AG04450 (cell line): ENCODE data around the gene KHDC4. TPM values are rescaled to one million over a fixed set of nuclear protein-coding genes. Genes with fewer than 3 reads are reported as not detected.

Experiments used
- CTCF ChIA-PET: fragments of 300-600, 350-600 bp; formaldehyde crosslinking; extraction: SDS; loops from one replicate; lab custom pipeline; 2022; ENCODE audit warnings: antibody characterized with exemption, inconsistent platforms; lab: Charles Lee
- POLR2A ChIA-PET: fragments of 350-600 bp; formaldehyde crosslinking; extraction: SDS; loops from one replicate; lab custom pipeline; 2021; ENCODE audit warnings: antibody characterized with exemption, inconsistent platforms; lab: Yijun Ruan, JAX
- DNase-seq: peaks from one replicate; pipeline ENCODE4 v3.0.0-alpha.2; 2011; ENCODE audit warnings: low read depth, low spot score
- H3K27ac ChIP-seq: one replicate; pipeline ENCODE4 v1.5.1; 2012; ENCODE audit warnings: low read depth, low read length, control low read depth
- H3K27me3 ChIP-seq: one replicate; pipeline ENCODE4 v1.6.0; 2012; ENCODE audit warnings: low read length; ENCODE audit not compliant: control insufficient read depth, insufficient read depth
- H3K4me3 ChIP-seq: 2 replicates; pipeline ENCODE4 v1.5.1; 2011; ENCODE audit warnings: mild to moderate bottlenecking, low read depth, low read length, control low read depth
- H3K9me3 ChIP-seq: 2 replicates; pipeline ENCODE4 v1.5.1; 2012; ENCODE audit warnings: low read length; ENCODE audit not compliant: control insufficient read depth, insufficient read depth
- CTCF ChIP-seq: IDR thresholded peaks from 2 replicates; pipeline ENCODE4 v1.5.1; 2011; ENCODE audit warnings: low read depth, low read length, control low read depth, inconsistent platforms
- polyA plus RNA-seq: library from polyadenylated mRNA; depleted of rRNA; stranded (reverse); fragments of >200 nt; gene quantifications from 2 replicates; pipeline ENCODE4 v1.2.3, GENCODE V29; 2011

Gene KHDC4
- polyA plus RNA-seq, 1 experiment: 39.0 TPM

DNA sequence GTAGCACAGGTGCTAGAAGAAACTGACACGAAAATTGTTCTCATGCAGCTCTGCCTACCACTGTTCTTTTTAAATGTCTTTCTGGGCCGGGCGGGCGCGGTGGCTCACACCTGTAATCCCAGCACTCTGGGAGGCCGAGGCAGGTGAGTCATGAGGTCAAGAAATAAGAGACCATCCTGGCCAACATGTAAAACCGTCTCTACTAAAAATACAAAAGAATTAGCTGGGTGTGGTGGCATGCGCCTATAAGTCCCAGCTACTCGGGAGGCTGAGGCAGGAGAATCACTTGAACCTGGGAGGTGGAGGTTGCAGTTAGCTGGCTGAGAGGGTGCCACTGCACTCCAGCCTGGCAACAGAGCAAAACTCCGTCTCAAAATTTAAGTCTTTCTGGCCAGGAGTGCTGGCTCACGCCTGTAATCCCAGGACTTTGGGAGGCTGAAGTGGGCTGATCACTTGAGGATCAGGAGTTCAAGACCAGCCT is 22.1 kb downstream of the KHDC4 start:
- no peak overlapping the region for H3K4me3 ChIP-seq
- H3K27ac ChIP-seq: peak overlapping the region; percentile 39
- no peaks in the 10 kb centered on the region for H3K27me3 ChIP-seq
- TF ChIP-seq CTCF: no peak
- no peak for DNase-seq
- no peaks in the 10 kb centered on the region for H3K9me3 ChIP-seq
- POLR2A ChIA-PET: no interaction called here
- CTCF ChIA-PET: no interaction called here

GRCh38 chr1:155911156-155912055 is 22.8 kb downstream of the KHDC4 start, which contains the start of gene RIT1:
RIT1 (minus strand) TSS chr1:155911349; CDS start chr1:155910761, 588 bp downstream.
- Histone ChIP-seq H3K9me3 (no peaks in the 10 kb centered on the region), H3K4me3 (peak within 1 kb of the TSS; percentile 73), H3K27me3 (no peaks in the 10 kb centered on the region), H3K27ac (peak within 1 kb of the TSS; percentile 84)
- peak; percentile 23; the same call in 1 of the 2 replicates for TF ChIP-seq CTCF
- DNase-seq: no peak
- ChIA-PET POLR2A (no interaction called here), CTCF (no interaction called here)

DNA sequence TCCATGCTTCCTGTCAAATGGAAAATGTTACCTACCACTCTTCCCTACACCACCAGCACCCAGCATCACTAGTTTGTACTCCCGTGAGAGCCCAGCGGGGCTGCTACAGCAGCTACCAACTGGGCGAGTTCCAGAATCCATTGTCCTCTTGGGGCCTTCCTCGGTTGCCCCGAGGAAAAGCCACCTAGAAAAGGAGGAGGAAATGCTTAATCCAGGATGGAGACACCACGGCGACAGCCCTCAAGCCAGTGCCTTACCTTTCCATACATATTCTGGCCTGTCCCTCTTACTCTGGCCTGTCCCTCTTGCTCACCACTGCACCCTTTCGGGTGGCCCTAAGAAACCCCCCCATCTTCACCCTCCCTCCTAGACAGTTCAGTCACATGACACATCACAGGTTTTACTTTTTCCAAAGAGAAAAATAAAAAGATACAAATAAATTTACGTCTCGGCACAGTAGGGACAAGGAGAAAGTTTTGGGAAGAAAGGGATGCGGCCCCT is 23.5 kb downstream of the KHDC4 start:
- Histone ChIP-seq H3K4me3 (peak overlapping the region; percentile 73), H3K27me3 (no peaks in the 10 kb centered on the region), H3K27ac (peak overlapping the region; percentile 84), H3K9me3 (no peaks in the 10 kb centered on the region)
- CTCF ChIA-PET: no interaction called here
- no peak for DNase-seq
- 0 out of 2 replicates have a peak, but pooled peaks have one; percentile 16 for TF ChIP-seq CTCF
- POLR2A ChIA-PET: no interaction called here

DNA sequence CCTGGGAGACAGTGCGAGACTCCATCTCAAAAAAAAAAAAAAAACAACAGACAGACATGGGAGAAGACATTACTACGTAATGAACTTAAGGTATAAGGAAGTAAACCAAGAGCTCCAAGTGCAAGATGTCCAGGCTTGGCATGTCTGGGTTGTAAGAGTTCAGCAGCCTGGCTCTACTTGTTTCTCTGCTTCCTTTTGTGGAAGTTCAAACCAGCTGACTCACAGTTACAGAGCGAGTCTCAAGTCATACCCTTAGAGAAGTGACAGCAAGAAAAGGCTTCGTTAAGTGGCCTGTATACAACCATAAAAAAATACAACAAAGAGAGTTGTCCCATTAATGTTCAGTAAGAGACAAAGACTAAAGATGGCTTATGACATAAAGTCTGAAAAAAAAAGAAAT is 24.3 kb downstream of the KHDC4 start:
- peak overlapping the region; percentile 73 for H3K4me3 ChIP-seq
- no peaks in the 10 kb centered on the region for H3K27me3 ChIP-seq
- no peak for TF ChIP-seq CTCF
- no peak for DNase-seq
- no peaks in the 10 kb centered on the region for H3K9me3 ChIP-seq
- ChIA-PET CTCF (interaction anchor here (0.7 kb wide), 1 partner anchor 80 kb away, joined by 5 read pairs; no protein-coding TSS in a partner anchor), POLR2A (interaction anchor here (0.6 kb wide), 1 partner anchor 9 kb away, joined by 7 read pairs; no protein-coding TSS in a partner anchor)
- H3K27ac ChIP-seq: peak overlapping the region; percentile 22
